HT-29 (cell line): ENCODE data around the gene CGREF1. TPM values are rescaled to one million over a fixed set of nuclear protein-coding genes. Genes with fewer than 3 reads are reported as not detected.

Source experiments
- DNase-seq: peaks from one replicate; pipeline ENCODE4 v3.0.0-alpha.2; 2015; ENCODE audit warnings: low spot score
- total RNA-seq: library from RNA; depleted of rRNA; stranded (reverse); fragments of >200 nt; shearing (Covaris generic); gene quantifications from 2 replicates; pipeline ENCODE4 v1.2.3, GENCODE V29; 2014

CGREF1 gene
- total RNA-seq, 1 experiment from 2014 or later, result 42.0 TPM

- no peak for DNase-seq
These were observed 44.0 kb downstream of the CGREF1 start for GRCh38 chr2:27074738-27075565.

- no peak for DNase-seq
These were observed 45.1 kb downstream of the CGREF1 start for GRCh38 chr2:27073782-27074181.

- no peak for DNase-seq
These were observed 46.0 kb downstream of the CGREF1 start for GRCh38 chr2:27072920-27073319.

- DNase-seq, result no peak
These were observed 46.7 kb downstream of the CGREF1 start for GRCh38 chr2:27071990-27072830.

GRCh38 chr2:27071277-27071989, 47.5 kb downstream of the CGREF1 start, which contains the start of gene OST4:
TSS of gene OST4 (minus strand) at chr2:27071654.
- DNase-seq, result peak; percentile 92

GRCh38 chr2:27070653-27071276, 48.2 kb downstream of the CGREF1 start:
- no peak for DNase-seq

GRCh38 chr2:27069961-27070618, 48.8 kb downstream of the CGREF1 start:
- DNase-seq, result no peak

GRCh38 chr2:27069436-27069835, 49.5 kb downstream of the CGREF1 start:
- no peak for DNase-seq

- no peak for DNase-seq
These were observed 51.5 kb downstream of the CGREF1 start for GRCh38 chr2:27067385-27067784.

- no peak for DNase-seq
These were observed 53.8 kb downstream of the CGREF1 start for GRCh38 chr2:27065128-27065527.

GRCh38 chr2:27060323-27060722, 58.6 kb downstream of the CGREF1 start:
- no peak for DNase-seq

GRCh38 chr2:27059141-27059820, 59.6 kb downstream of the CGREF1 start:
- no peak for DNase-seq

GRCh38 chr2:27058210-27058609, 60.7 kb downstream of the CGREF1 start:
- DNase-seq, result no peak

GRCh38 chr2:27057184-27057583, 61.7 kb downstream of the CGREF1 start:
- DNase-seq, result no peak

GRCh38 chr2:27054721-27055120, 64.2 kb downstream of the CGREF1 start:
- no peak for DNase-seq

- DNase-seq, result no peak
These were observed 65.2 kb downstream of the CGREF1 start for GRCh38 chr2:27053776-27054175.

- no peak for DNase-seq
These were observed 65.6 kb downstream of the CGREF1 start for GRCh38 chr2:27053321-27053720.

GRCh38 chr2:27051902-27052645, 66.9 kb downstream of the CGREF1 start:
- DNase-seq, result peak; percentile 41
